ENCODE results near the gene OTULINL. TPM values are rescaled to one million over a fixed set of nuclear protein-coding genes. Genes with fewer than 3 reads are reported as not detected.

Gene OTULINL
- total and polyA plus RNA-seq, 2 of the 8 experiments (the other 6 are each of a cell fraction or from before 2014, with no cell fraction given): 3.1 to 8.3 TPM

GRCh38 chr5:14595891-14596290, 14.3 kb downstream of the OTULINL start:
- WGBS, 2 experiments (ENCODE audit: extremely low coverage in 1 of 2, insufficient coverage in 1 of 2, insufficient read length in 1 of 2, insufficient replicate concordance in 2 of 2, low coverage in 1 of 2, low lambda C conversion rate in 2 of 2, missing lambda C conversion rate in 1 of 2): 31% methylated on average over 1 of the region's 1 CpG; no CpG with 5 or more reads in 1 of the 2 experiments
- no peak overlapping the region for H2BK12ac ChIP-seq (ENCODE audit: low read depth, low read length)
- H3K23me2 ChIP-seq (ENCODE audit: low read depth, low read length): no peaks in the 10 kb centered on the region
- no peak for FAIRE-seq
- H3K4ac ChIP-seq (replicated peaks; ENCODE audit: insufficient read length, low read depth, low read length): no peak overlapping the region
- H2AK5ac ChIP-seq (ENCODE audit: low read depth, low read length): no peak overlapping the region
- no peak overlapping the region for H4K5ac ChIP-seq (ENCODE audit: insufficient read length, low read depth, low read length)
- H3K79me2 ChIP-seq (ENCODE audit: control insufficient read depth in 1 of 2, insufficient read depth in 2 of 2, low read length in 2 of 2): no peaks in the 10 kb centered on the region
- H4K91ac ChIP-seq (replicated peaks; ENCODE audit: insufficient read length, low read length): no peak overlapping the region
- H3K79me1 ChIP-seq (ENCODE audit: low read depth, low read length): no peaks in the 10 kb centered on the region
- H4K8ac ChIP-seq (ENCODE audit: extremely low read depth, insufficient read depth, low read length): no peak overlapping the region
- H3K4me1 ChIP-seq (replicated peaks in 1 of 4; ENCODE audit: control insufficient read depth in 3 of 4, insufficient read depth in 4 of 4, low read length in 3 of 4): no peaks in the 10 kb centered on the region; a peak in 1 of 7 replicates
- ChIA-PET POLR2A (ENCODE audit: partially characterized antibody) (no interaction called here), CTCF (ENCODE audit: partially characterized antibody) (no interaction called here)
- H4K20me1 ChIP-seq (replicated peaks in 1 of 2; ENCODE audit: control insufficient read depth in 1 of 2, insufficient read depth in 2 of 2, low read length in 2 of 2): no peaks in the 10 kb centered on the region
- H3K27me3 ChIP-seq (replicated peaks in 1 of 4; ENCODE audit: control insufficient read depth in 3 of 4, extremely low read depth in 1 of 4, insufficient read depth in 3 of 4, low read length in 3 of 4): no peaks in the 10 kb centered on the region
- H2BK20ac ChIP-seq (ENCODE audit: low read length): no peak overlapping the region
- H2BK5ac ChIP-seq (ENCODE audit: low read depth, low read length): no peak overlapping the region
- DNase-seq (ENCODE audit: low read depth in 1 of 2, low spot score in 2 of 2): no peak
- H2BK120ac ChIP-seq (replicated peaks; ENCODE audit: low read depth, low read length): no peak overlapping the region
- no peak overlapping the region for H3K23ac ChIP-seq (ENCODE audit: insufficient read length)
- H3K18ac ChIP-seq (ENCODE audit: extremely low read depth, low read length): no peak overlapping the region
- H3K9ac ChIP-seq (replicated peaks in 1 of 4; ENCODE audit: extremely low read depth in 1 of 4, low read depth in 3 of 4, low read length in 3 of 4): no peak overlapping the region
- H3K27ac ChIP-seq (ENCODE audit: low read depth, low read length): no peak overlapping the region
- H3K9me3 ChIP-seq (ENCODE audit: insufficient read depth in 2 of 2, low read depth in 1 of 2, low read length in 1 of 2): no peaks in the 10 kb centered on the region
- H3K36me3 ChIP-seq (ENCODE audit: control insufficient read depth in 2 of 4, insufficient read depth in 4 of 4, low read length in 3 of 4): no peaks in the 10 kb centered on the region
- H3K14ac ChIP-seq (ENCODE audit: insufficient read length): no peak overlapping the region
- H2BK15ac ChIP-seq (ENCODE audit: low read length): no peak overlapping the region
- H2AFZ ChIP-seq (ENCODE audit: low read length): no peak overlapping the region
- no peak overlapping the region for H3K4me3 ChIP-seq (ENCODE audit: extremely low read depth in 1 of 4, insufficient read depth in 2 of 4, low read depth in 3 of 4, low read length in 4 of 4)
- TF ChIP-seq EGR1 (IDR thresholded peaks at IDR 0.05; ENCODE audit: borderline replicate concordance, low read depth, low read length) (no peak), SAP30 (IDR thresholded peaks at IDR 0.05; ENCODE audit: insufficient read depth, insufficient replicate concordance, low read length) (no peak), NRF1 (IDR thresholded peaks at IDR 0.05; ENCODE audit: low read depth, low read length) (no peak), HDAC6 (IDR thresholded peaks at IDR 0.05; ENCODE audit: low read depth, low read length) (no peak), BRCA1 (IDR thresholded peaks at IDR 0.05; ENCODE audit: low read depth, low read length) (no peak), SIRT6 (IDR thresholded peaks at IDR 0.05; ENCODE audit: low read length) (no peak)
- H3K56ac ChIP-seq (replicated peaks; ENCODE audit: insufficient read length, low read depth, low read length): no peak overlapping the region
- no peak overlapping the region for H3K4me2 ChIP-seq (ENCODE audit: insufficient read depth in 1 of 2, low read depth in 2 of 2, low read length in 2 of 2)

All from H1 (cell line).